Left lung (tissue), 10 donors: ENCODE measurements around the gene TMX1. TPM values are rescaled to one million over a fixed set of nuclear protein-coding genes. Genes with fewer than 3 reads are reported as not detected.
A peak's percentile ranks its signal among the peaks of the same experiment; 100 is the strongest.

Source experiments
- ATAC-seq: fragments of 200-7000 bp; cut with Tn5 transposase; one replicate; pipeline ENCODE4 v1.9.1; 2020; ENCODE audit warnings: moderate library complexity
- DNase-seq, 4 donors: peaks; one replicate each; pipeline ENCODE4 v3.0.0-alpha.2; 2013 to 2020
- H3K27ac ChIP-seq, 2 donors: fragments of 200-600 bp; sonication (generic) in 1 of 2; one replicate each; pipeline versions ENCODE4 v1.5.0 to v1.8.0; 2020 to 2021
- H3K27me3 ChIP-seq, 2 donors: fragments of 200-600 bp; sonication (generic) in 1 of 2; one replicate each; pipeline versions ENCODE4 v1.5.0 to v1.8.0; 2020 to 2021
- H3K36me3 ChIP-seq, 2 donors: fragments of 200-600 bp; sonication (generic) in 1 of 2; one replicate each; pipeline versions ENCODE4 v1.5.0 to v1.8.0; 2020 to 2021
- H3K4me1 ChIP-seq, 2 donors: fragments of 200-600 bp; one replicate each; pipeline ENCODE4 v1.8.0; 2021
- H3K4me3 ChIP-seq, 2 donors: fragments of 200-600 bp; sonication (generic) in 1 of 2; one replicate each; pipeline versions ENCODE4 v1.5.0 to v1.8.0; 2020 to 2021; ENCODE audit warnings: mild to moderate bottlenecking in 1 of 2
- H3K9me3 ChIP-seq, 2 donors: fragments of 200-600 bp; sonication (generic) in 1 of 2; one replicate each; pipeline versions ENCODE4 v1.5.0 to v1.8.0; 2020 to 2021
- intact Hi-C, 2 donors: fragments of 100-400 bp; cut with DNase I; formaldehyde crosslinking; loops; one replicate each; pipeline versions ENCODE4 v1.11.2 to v1.14.2; 2022
- polyA plus RNA-seq, 6 donors: library from polyadenylated mRNA; unstranded; fragments of 120-200 nt; gene quantifications; one replicate each; pipeline ENCODE4 v1.2.1, GENCODE V29; 2013; ENCODE audit not compliant: insufficient read length in 6 of 6
- total RNA-seq, 2 donors: library from RNA; stranded (reverse); fragmentation: NEBNext Ultra II Directional; extraction: Animal tissue kit (Norgen Biotek cat#: 25700); gene quantifications; one replicate each; pipeline ENCODE4 v1.2.1, GENCODE V29; 2021
- TF ChIP-seq, protein P1 (sequence below), 2 donors: fragments of 200-600 bp; sonication (generic) in 1 of 2; IDR thresholded peaks; one replicate each; pipeline versions ENCODE4 v1.5.0 to v1.8.0; 2021; ENCODE audit warnings: antibody characterized with exemption in 2 of 2
- donor health status: DM: no; HTN: yes; CAD: no.
- donor health status: DM: no; HTN: no; CAD: no.

Gene TMX1
- total and polyA plus RNA-seq, 8 donors: 32.7 to 55.7 (median 49.6) TPM

DNA sequence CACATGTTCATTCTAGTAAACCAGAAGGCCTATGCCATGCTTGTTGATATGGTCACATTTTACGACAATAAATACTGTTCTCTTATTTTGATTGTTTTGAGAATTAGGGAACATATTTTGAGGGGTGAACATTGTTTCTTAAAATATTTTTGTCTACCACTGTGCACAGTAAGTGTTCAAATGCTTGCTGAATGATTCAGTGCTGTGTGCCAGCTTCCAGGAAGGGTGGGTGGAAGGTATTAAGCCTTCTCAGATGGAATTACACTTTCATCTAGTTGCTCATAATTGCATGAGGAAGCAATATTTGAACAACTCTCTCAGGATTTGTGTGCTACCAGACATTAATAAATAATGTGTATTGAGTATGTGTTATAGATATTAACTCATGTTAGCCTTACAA is 15.5 kb upstream of the TMX1 start:
- no peaks in the 10 kb centered on the region for H3K36me3 ChIP-seq
- no peaks in the 10 kb centered on the region for H3K27me3 ChIP-seq
- no peak overlapping the region for H3K4me3 ChIP-seq
- intact Hi-C loops: loop anchor here in 1 of 2 donors (10.0 kb wide), 1 partner anchor 270 kb away; no protein-coding TSS in a partner anchor
- TF ChIP-seq, protein P1, sequence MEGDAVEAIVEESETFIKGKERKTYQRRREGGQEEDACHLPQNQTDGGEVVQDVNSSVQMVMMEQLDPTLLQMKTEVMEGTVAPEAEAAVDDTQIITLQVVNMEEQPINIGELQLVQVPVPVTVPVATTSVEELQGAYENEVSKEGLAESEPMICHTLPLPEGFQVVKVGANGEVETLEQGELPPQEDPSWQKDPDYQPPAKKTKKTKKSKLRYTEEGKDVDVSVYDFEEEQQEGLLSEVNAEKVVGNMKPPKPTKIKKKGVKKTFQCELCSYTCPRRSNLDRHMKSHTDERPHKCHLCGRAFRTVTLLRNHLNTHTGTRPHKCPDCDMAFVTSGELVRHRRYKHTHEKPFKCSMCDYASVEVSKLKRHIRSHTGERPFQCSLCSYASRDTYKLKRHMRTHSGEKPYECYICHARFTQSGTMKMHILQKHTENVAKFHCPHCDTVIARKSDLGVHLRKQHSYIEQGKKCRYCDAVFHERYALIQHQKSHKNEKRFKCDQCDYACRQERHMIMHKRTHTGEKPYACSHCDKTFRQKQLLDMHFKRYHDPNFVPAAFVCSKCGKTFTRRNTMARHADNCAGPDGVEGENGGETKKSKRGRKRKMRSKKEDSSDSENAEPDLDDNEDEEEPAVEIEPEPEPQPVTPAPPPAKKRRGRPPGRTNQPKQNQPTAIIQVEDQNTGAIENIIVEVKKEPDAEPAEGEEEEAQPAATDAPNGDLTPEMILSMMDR (IDR thresholded peaks at IDR 0.05): no peak
- H3K9me3 ChIP-seq: no peaks in the 10 kb centered on the region
- ATAC-seq (no peak), DNase-seq (no peak)
- H3K27ac ChIP-seq: no peak overlapping the region
- H3K4me1 ChIP-seq: no peaks in the 10 kb centered on the region

DNA sequence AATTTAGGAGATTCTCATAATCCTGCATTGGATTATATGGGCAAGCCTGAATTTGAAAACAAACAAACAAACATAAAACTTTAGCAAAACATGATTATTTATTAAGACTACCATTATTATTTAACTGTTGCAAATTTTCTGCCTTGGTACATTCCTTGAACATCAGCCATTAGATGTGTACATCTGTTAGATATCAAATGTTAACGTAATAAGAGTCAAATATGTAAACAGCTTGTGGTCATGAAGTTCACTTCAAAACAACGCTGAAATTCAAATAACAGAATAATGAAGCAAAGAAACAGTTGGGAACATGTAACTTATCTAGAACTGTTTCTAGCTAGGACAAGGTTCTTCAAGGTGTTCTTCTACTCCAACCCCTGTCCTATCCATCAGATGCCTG is 14.3 kb upstream of the TMX1 start:
- Histone ChIP-seq H3K4me3 (no peak overlapping the region), H3K36me3 (no peaks in the 10 kb centered on the region), H3K9me3 (no peaks in the 10 kb centered on the region), H3K27ac (no peak overlapping the region), H3K27me3 (no peaks in the 10 kb centered on the region), H3K4me1 (no peaks in the 10 kb centered on the region)
- ATAC-seq: no peak
- peak in 1 of 4 donors; percentile 32 for DNase-seq
- intact Hi-C loops: loop anchor here in 1 of 2 donors (10.0 kb wide), 1 partner anchor 271 kb away; no protein-coding TSS in a partner anchor
- TF ChIP-seq, protein P1 (IDR thresholded peaks at IDR 0.05): no peak

DNA sequence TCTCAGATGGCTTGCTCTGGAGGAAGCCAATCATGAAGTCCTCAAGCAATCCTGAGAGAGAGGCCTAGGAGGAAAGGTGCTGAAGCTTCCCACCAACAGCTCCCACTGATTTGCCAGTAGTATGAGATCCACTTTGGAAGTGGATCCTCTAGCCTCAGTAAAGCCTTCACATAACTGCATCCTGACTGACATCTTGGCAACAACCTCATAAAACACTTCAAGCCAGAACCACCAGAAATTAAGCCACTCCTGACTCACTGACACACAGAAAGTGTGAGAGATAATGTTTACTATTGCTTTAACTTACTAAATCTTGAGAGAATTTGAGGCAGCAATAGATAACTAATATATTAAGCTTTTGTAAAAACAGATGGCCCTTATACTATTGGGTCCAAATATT is 11.7 kb upstream of the TMX1 start:
- Histone ChIP-seq H3K27ac (no peak overlapping the region), H3K9me3 (no peaks in the 10 kb centered on the region), H3K4me3 (no peak overlapping the region), H3K36me3 (no peaks in the 10 kb centered on the region), H3K4me1 (no peaks in the 10 kb centered on the region), H3K27me3 (no peaks in the 10 kb centered on the region)
- ATAC-seq (no peak), DNase-seq (no peak)
- intact Hi-C loops: loop anchor here in 1 of 2 donors (10.0 kb wide), 1 partner anchor 274 kb away; no protein-coding TSS in a partner anchor
- TF ChIP-seq, protein P1 (IDR thresholded peaks at IDR 0.05): no peak

DNA sequence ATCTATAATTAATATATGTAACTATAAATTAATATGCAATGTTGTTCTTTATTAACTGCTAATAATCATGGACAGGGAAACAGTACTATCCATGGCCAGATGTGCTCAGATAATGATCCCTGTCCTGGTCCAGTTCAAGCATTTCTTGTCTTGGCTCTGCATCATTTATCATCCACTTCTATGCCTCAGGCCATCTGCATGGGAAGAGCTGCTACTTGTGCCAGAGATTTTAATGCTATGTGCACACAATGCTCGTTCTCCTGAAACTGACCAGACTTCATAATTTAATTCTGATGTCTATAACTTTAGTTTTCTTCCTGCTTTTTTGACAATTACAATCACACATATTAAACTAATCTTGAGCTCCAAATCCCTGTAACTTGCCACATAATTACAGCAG is 11.2 kb upstream of the TMX1 start:
- H3K36me3 ChIP-seq: no peaks in the 10 kb centered on the region
- DNase-seq: no peak
- TF ChIP-seq, protein P1 (IDR thresholded peaks at IDR 0.05): no peak
- H3K27ac ChIP-seq: no peak overlapping the region
- H3K4me1 ChIP-seq: no peaks in the 10 kb centered on the region
- ATAC-seq: no peak
- intact Hi-C loops: loop anchor here in 1 of 2 donors (10.0 kb wide), 1 partner anchor 274 kb away; no protein-coding TSS in a partner anchor
- no peak overlapping the region for H3K4me3 ChIP-seq
- no peaks in the 10 kb centered on the region for H3K9me3 ChIP-seq
- no peaks in the 10 kb centered on the region for H3K27me3 ChIP-seq

DNA sequence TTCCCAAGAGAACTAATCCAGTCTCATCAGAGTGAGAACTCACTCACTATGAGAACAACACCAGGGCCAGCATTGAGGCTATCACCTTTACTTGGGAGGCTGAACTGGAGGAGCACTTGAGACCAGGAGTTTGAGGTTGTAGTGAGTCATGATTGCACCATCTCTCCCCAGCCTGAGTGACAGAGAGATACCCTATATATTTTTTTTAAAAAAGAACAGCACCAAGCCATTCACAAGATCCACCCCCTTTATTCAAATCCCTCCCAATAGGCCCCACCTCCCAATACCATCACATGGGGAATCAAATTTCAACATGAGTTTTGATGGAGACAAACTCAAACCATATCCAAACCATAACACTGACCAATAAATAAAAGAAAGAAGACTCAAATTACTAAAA is 3.7 kb upstream of the TMX1 start:
- DNase-seq (no peak), ATAC-seq (no peak)
- H3K4me3 ChIP-seq: no peak overlapping the region
- intact Hi-C loops: no loop called here
- H3K4me1 ChIP-seq: peaks cover 5 to 12% of the 10 kb centered on the region in 2 donors
- H3K27me3 ChIP-seq: no peaks in the 10 kb centered on the region
- H3K9me3 ChIP-seq: no peaks in the 10 kb centered on the region
- H3K27ac ChIP-seq: no peak overlapping the region
- TF ChIP-seq, protein P1 (IDR thresholded peaks at IDR 0.05): no peak
- H3K36me3 ChIP-seq: no peaks in the 10 kb centered on the region
